GM23248 (cell line): ENCODE measurements around the gene NEU4.

ENCODE experiments used
- EZH2 ChIP-seq: fragments of 200-600 bp; sonication (generic); IDR thresholded peaks from 2 replicates; pipeline ENCODE4 v1.6.1; 2018; ENCODE audit warnings: antibody characterized with exemption, mild to moderate bottlenecking; ENCODE audit not compliant: insufficient read depth, poor library complexity, severe bottlenecking
- EZH2phosphoT487 ChIP-seq: fragments of 200-600 bp; sonication (generic); IDR thresholded peaks from 2 replicates; pipeline ENCODE4 v1.6.1; 2018; ENCODE audit warnings: antibody characterized with exemption, moderate library complexity, mild to moderate bottlenecking, low read depth; ENCODE audit not compliant: insufficient read depth

DNA sequence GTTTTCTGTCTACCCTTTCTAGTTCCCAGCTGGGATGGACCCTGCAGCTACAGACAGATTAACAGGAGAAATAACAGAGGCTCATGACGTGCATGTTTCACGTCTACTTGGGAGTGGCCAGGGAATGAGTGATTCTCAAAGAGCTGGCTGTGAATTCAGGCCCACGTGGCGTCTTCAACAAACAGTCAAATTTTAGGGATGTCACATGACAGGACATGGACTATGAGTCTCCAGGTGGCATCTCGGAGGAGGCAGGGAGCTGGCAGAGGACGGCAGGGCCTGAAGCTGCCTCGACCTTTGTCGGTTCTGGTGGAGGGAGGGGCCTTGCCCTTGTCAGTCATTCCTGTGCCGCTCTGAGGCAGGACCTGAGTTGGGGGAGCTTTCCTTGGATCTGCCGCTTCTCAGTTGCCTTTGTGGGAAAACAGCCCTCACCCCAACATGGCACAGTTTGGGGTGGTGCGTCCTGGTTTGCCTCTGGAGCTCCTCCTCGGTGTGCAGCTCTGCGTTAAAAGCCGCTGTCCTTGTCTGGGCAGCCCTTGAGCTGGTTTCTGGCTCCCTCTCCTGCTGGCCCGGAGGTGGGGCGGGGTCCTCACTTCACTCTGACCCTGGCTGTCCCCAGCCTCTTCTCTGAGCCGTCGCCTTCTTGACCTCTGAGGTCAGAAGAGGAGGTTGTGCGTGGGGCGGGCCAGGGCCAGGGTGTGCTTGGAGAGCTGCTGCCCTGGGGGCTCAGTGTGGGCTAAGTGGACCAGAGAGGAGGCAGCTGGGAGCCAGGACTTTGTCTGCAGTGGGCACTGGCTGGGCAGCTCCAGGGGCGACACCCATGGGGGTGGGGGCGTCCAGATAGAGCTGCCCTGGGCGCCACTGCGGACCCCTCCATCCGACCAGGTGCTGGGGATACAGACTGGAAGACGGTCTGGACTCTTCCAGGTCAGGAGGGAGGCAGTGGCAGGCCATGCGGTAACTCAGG is 44.4 kb upstream of the NEU4 start:
- TF ChIP-seq EZH2 = no peak
- TF ChIP-seq EZH2phosphoT487 = no peak
